CD4-positive, alpha-beta T cell treated with Interferon alpha-2 for 1 hour (primary cell): ENCODE data around the gene FBXL14.

Source experiments
- DNase-seq, 2 donors: peaks; one replicate each; pipeline ENCODE4 v3.0.0-alpha.2; 2020 to 2022

Gene FBXL14

DNA sequence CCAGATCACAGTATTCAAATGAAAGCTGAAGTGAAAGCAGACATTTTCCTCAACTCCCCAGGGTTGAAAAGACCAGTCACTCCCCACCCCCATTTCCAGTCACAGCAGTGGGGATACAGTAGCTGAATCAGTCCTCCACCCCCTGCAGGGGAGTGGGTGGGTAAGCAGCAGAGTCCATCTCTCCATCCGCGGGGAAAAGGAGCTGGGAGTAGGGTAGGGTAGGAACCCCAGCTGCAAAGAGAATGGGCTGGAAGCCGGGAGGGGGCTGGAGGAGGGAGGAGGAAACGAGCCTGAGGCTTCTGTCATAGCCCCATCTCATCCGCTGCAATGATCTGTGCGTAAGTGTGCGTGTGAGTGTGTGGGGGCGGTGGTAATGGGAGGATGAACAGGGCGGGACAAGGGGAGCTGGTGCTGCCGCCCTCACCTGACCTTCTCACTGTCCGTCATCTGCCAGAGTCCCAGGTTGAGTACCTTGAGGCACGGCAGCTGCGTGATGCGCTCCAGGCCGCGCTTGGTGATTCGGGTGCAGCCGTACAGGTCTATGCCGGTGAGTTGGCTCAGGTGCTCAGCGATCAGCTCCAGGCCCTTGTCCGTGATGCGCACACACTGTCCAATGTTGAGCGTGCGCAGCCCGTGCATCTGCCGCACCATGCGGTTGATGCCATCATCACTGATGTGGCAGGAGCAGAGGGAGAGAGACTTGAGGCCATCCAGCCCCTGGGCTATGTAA, 1.8 kb downstream of the FBXL14 start:
- peak; percentile 39 to 71 for DNase-seq

DNA sequence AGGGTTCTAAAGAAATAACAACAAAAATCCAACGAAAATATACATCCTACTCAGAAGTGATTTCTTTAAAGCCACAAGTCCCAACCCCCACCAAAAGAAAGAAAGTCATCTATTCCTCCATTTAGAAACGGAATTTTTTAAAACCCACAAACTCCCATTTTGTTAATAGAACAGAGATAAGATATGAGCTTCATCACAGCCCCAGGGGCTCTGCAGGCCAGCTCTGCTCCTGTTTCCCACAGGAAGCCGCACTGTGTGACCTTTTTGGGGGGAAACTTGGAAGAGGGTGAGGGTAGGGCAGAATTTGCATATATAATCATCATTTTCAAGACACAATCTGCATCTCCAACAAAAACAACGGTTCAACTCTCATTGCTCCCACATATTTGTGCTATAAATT, 2.8 kb downstream of the FBXL14 start:
- DNase-seq: no peak

DNA sequence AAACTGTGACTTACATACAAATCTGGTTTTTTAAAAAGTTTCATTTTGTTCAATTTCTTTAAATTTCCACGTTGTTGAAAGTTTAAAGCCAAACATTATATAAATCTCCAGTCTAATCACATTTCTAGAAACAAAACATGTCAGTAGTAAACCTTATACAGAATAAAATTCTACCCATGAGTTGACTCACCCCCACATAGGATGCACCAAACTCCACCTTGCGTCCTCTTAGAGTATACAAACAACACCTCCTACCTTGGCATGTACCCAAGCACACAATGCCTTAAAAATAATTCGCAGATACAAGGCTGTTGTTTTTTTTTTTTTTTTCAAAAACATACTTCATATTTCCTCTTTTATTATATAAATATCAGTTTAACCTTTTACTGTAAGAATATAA, 3.3 kb downstream of the FBXL14 start:
- DNase-seq: peak; percentile 29 to 67

DNA sequence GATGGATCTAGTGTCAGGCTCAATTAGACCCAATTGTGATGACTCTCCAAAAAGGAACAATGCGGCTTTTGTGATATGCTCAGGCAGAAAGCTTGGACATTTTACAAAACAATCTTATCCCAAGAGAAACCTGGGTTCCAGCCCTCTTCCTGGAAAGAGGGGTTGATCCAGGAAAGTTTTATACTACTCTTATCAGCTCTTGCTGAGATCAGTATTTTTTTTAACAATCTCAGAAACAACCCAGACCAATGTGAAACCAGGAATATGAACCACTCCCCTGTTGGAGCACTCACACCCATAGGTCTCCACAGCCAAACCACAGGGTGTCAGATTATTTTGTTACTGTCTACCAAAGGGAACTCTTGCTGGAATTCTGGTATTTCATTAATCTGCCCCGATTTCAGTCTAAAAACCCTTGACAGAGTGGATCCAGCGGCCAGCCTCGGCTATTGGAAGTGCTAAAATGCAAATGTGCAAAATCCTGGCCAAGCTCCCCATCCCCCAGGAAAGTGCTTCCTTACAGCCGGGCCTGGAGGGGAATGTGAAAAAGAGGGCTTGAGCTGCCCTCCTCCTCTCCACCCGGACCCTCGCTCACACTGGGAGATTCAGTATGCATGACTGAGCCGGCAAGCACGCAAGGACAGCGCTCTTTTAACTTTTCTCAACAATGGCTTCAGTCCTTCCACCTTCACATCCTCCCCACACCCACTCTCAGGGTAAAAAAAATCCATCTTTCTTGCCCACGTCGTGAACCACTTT, 4.0 kb downstream of the FBXL14 start:
- DNase-seq: no peak

DNA sequence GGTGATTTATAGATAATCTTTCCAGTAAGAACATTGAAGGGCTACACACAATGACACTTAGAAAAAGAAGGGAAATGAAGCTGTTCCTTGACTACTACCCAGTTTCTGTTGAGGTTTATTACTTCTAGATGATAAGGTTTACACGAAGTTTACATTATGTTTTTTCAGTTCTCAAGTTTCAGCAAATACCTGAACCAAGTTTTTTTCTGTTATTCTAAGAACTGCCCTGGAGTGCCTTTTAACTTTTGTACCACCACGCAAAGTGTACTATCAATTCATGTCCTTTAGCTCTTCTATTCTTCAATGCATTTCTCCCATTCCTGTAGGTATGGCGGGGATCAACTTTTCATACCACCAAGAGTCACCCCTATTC, 5.8 kb downstream of the FBXL14 start:
- DNase-seq: no peak

DNA sequence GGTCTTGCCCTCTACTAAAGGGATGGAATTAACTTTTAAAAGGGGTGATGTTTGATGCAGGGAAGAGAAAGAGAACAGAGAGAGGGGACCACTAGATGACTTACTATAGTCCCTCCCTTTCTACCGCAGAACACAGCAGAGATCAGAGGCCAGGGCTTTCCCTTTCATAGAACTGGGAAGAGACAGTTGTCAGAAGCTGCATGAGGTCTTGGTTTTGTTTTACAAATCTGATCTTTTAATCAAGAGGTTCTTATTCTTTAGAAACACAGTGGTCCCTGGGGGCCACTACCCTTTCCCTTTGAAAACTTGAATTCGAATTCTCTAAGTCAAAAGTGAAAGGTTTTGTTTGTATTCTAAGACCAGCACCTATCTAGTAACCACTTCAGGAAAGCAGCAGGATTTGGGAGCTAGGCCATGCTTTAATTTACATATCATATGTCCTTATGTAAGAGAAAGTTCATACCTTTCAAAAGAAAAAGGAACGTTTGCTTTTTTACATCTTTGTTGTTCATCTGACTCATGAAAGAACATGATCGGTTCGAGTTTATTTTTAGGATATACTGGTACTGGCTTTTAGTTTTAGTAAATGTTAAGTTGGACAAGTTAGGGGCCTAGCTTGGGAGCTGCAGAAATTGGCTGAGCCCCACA, 6.3 kb downstream of the FBXL14 start:
- peak in 1 of 2 donors; percentile 34 for DNase-seq

DNA sequence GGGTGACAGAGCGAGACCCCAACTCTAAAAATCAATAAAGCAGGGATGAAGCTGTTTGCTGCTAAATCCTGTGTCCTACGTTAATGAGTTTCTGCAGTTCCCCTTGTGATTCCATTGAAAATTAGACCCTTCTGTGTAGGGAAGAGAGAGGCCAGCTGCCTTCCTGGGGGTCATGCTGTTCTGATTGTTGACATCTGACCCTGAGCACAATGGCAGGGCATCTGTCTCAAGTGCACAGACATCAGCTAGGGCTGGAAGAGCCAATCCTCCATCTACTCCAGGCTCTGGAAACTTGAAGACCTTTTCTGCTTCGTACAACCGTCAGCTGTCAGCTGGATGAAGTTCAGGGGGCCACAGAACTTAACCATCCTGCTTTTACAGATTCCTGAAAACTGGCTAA, 10.1 kb downstream of the FBXL14 start:
- DNase-seq: no peak

DNA sequence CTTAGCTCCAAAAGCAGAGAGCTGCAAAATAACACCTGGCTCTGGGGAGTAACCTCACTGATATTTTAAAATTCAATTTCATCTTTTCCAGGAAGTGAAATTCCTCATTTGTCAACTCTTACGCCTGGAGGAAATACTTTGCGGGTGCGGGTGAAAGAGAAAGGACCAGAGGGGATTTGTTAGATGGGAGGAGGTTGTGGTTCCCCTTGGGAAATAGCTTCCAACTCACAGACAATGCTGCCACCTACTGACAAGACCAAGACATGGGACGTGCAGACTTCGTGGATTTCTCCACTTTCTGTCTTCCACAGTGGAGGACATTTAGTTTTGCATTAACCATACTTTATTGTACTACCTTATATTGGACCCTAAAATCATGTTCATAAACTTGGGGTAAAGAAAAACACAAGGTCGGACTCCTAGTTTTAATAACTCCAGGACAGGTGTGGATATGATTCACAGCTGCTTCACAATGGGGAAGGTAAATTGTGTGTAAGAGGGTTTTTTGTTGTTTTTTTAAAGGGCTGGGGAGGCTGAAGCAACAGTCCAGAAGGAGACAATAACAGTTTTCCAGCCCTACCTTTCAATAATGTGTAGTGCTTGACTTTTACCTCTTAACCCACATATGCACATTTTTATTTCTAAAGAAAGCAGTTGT, 10.8 kb downstream of the FBXL14 start:
- DNase-seq: peak; percentile 69 to 79

DNA sequence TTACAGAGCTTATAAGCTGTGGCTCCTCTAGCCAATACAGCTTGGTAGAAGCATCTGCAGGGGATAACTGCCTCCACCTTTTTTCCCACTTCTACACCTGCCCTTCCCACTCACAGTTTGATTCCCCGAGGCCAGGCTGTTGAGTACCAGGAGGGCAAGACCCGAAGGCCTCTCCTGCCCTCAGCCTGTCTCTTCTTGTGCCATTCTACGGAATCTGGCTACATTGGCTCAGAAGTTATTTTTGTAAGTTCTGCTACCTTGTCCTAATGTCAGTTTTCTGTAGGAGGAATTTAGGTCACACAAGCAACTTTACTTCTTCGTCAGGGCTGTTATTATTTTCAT, 11.7 kb downstream of the FBXL14 start:
- no peak for DNase-seq

DNA sequence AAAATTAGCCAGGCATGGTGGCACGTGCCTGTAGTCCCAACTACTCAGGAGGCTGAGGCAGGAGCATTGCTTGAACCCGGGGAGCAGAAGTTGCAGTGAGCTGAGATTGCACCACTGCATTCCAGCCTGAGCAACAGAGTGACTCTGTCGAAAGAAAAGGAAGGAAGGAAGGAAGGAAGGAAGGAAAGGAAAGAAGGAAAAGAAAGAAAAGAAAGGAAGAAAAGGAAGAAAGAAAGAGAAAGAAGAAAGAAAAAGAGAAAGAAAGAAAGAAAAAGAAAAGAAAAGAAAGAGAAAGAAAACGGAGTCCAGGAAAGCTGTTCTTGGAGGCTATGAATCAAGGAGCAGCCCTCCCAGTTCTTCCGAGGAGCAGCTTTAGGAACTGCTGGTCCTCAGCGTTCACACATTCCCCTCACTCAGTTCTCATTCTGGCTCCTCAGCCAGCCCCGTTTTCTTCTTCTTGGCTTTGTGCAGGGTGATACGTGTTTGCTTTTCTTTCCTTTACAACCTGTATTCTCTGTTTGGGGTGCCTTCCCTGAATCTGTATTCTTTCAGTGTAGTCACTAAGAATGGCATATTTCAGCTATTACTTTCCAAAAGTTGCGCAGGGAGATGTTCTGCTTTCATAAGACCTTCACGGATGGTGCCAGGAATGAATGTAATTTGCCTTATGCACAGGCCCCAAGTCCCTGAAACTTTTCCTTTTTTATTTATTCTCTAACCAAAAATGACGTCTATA, 12.2 kb downstream of the FBXL14 start:
- DNase-seq: no peak

DNA sequence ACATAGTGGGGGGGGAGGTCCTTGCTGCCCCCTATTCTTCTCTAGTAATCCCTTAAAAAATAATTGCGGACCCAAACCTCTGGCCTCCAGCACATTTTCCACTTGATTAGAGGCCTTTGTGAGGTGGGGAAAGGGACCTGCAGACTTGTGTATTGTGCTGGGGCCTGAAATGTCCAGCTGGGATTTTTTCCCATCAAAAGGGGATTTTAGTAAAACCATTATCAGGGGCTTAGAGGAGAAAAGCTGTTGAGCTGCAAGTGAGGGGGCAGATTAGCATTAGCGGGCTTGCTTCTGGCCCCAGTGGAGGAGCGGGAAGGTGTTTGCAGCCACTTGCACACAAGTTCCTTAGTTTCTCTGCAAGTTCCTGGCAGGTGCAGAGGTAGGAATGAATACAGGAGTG, 13.9 kb downstream of the FBXL14 start:
- no peak for DNase-seq

DNA sequence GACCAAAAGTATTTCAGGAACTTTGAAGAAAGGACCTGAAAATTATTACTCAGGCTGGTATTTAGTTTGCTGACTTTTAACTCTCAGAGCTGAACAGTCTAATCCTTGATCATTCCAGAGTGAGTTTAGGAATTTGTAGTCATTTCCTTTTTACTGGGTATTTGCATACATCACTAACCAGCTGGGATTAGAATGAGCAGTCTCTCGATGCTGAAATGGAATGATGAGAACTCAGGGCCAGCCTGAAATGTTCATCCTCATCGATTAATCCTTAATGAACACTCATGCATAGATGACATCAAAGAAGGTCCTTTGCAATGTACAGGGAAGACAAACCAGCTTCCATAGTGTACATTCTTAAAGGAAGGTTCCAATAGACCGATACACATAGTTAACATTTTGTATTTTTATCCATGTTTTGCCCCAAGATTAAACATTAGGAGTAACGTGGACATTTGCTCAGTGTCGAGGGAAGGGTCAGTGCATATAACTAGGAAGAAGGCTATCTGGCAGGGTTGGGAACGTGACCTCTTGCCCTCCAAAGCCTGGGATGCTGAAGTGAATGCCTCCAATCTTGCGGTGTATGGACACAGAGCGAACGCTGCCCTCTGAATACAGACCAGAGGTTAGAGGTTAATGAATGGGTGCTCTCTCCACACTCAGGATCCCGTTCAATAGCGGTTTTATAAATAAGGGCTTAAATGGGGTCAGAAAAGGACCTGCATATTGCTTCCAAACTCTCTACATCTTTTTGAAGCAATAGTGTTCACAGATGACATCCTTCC, 14.5 kb downstream of the FBXL14 start:
- DNase-seq: no peak

DNA sequence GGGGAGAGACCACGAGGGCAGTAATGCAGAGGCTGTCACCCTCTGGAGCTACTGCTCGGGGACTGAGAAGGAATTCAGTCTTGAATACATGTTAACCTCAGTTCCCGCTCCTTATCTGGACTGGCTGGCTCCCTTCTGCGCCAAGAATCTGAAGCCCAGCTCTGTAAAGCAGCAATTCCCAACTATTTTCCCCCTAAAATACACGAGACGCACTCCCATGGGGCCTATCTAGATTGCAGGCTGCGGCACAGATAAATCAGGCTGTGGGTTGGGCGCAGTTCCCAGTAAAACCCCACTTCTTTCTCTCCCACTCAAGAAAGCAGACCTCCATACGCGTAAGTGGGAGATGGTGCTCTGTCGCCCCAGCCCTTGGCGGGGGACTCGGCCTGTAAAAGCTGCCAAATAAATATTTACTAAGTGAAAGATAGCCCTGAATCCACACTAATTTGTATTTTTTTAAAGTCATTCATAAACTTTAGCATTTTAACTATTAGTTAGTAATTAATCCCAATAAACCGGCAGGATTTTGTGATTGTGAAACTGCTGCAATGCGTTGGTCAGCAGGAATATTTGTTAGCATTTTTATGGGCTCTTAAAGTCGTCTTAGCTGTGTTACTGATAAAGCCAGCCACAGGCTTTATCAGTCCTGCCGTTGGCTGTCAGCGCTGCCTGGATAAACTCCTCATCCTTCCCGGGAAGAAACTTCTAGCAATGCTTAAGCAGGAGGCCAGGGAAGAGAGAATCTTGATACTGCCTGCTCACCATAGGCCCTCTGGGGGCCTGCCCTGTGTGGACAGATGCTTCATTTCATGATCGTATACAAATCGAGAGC, 17.8 kb downstream of the FBXL14 start:
- no peak for DNase-seq

DNA sequence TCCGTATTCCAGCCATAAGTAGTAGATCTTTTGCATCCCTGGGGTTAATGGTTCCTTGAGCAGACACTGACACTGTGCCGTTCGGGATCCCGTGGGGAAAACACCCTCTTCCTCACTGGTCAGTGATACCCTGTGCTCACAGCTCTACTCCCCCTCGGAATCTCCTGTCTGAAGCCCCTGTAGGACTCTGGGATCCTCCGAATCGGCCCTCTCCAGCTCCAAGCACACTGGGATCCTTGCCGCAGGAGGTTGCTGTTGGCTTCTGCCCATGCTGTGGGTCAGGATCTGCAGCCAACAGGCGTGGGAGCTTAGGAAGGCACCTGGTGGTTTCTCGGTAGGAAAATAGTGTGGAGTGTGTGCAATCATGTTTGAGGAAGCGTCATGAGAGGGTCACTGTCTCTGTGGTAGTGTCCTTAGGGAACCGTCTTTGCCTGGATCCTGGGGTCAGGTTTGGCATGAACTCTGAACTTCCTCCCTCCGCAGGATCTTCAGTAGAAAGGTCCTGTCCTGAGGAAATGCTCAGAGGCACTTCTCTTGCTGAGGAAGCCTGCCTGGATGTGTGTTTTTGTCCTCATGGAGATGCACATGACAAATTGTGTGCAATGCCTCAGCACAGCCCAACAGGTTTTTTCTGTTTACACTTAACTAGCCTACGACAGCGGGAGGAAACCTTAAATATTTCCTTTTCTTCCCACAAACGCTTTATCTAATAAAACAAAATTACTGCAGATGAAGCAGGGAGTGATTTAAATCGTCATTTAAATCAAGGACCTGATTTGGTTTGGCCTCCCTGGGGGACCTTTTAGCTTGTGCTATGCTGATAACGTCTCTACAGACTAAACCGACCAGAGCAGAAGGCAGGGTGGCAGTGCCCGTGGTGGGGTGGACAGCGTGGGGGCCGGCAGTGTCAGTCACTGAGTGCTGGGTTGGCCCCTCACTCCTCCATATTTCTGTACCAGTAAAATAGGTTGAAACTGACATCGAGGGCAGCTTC, 18.7 kb downstream of the FBXL14 start:
- no peak for DNase-seq

DNA sequence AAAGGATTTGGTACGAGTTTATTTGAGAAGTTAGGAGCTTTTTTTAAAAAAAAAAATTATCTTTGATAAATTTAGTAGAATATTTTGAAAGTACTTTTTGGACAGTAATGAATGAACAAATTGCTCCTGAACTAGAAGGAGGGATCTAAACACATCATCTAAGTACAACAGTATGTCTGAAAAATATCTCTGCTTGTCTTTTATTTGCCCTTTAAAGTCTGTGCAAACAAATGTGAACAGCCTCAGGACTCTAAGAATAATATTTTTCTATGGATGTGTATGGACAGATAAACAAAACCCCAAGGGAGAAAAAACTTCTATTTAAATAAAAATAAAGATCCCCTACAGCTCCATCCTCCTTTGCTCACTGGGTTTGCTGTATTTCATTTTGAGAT, 19.5 kb downstream of the FBXL14 start:
- DNase-seq: no peak

DNA sequence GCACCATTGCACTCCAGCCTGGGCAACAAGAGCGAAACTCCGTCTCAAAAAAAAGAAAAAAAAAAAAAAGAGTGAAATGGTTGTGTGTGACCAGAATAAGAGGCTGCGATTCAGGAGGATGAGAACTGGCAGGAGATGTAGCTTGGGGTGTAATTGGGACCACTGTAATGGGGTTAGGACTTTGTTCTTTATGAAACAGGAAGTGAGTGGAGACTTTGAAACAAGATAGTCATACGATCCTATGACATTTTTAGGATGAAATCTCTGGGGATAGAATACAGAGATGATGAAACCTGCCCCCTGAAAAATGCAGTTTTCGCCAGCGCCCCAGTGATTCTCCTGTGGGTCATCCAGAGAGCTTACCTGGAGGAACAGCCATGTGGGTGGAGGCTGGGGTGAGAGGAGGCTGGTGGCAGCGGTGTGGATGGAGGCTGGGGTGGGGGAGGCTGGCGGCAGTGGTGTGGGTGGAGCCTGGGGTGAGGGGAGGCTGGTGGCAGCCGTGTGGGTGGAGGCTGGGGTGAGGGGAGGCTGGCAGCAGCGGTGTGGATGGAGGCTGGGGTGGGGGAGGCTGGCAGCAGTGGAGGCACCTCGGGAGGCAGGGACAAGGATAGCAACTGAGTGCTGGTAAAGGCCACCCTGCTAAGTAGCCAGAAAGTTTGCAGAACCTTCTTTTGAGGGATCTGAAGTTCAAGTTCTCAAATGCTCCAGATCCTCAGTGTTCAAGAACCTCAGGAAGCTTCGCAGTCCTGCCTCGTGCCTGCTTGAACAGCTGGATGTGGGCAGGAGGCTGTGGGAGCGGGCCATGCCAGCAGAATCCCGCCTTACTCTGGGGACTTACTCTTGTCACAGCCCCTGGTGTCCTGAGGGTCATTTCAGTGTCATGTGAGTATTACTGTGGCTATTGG, 20.2 kb downstream of the FBXL14 start:
- no peak for DNase-seq

DNA sequence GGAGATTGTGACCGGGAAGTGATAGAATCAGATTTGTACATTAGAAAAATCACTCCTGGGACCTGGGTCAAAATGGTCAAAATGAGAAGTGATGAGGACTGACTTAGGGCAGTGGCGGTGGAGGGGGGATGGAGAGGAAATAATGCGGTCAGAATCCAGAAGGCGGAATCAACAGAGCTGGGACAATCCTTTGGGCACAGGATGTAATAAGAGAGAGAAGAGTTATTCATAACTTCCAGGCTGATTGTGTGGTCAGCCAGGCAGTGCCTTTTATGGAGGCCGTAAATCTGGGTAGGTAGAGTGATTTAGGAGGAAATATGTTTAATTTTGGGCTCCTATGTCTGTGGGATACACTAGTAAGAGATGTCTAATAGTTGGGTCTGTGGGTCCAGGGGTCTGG, 21.6 kb downstream of the FBXL14 start:
- DNase-seq: no peak

DNA sequence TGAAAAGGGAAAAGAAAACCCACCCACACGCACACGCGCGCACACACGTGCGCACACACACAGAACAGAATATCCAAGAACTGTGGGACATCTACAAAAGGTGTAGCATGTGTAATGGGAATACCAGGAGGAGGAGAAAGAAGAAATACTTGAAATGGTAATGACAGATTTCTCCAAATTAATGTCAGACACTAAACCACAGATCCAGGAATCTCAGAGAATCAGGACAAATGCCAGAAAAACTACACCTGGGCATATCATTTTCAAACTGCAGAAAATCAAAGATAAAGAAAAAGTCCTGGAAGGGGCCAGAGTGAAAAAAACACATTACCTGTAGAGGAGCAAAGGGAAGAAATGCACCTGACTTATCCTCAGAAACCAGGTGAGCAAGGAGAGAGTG, 26.5 kb downstream of the FBXL14 start:
- no peak for DNase-seq
